H1 (cell line): ENCODE measurements around the gene APOBEC3G. TPM values are rescaled to one million over a fixed set of nuclear protein-coding genes. Genes with fewer than 3 reads are reported as not detected.

Source experiments
- CTCF ChIA-PET: fragments of 300-600 bp; sonication (Branson Sonifier 250); formaldehyde crosslinking; loops from one replicate; lab custom pipeline; 2021; ENCODE audit not compliant: partially characterized antibody; lab: Charles Lee
- POLR2A ChIA-PET: fragments of 300-600 bp; sonication (Branson Sonifier 250); formaldehyde crosslinking; loops from one replicate; lab custom pipeline; 2021; ENCODE audit warnings: inconsistent platforms; ENCODE audit not compliant: partially characterized antibody; lab: Charles Lee
- DNase-seq, 2 experiments: peaks; one replicate each; pipeline versions ENCODE4 v3.0.0 to v3.0.0-alpha.2; 2010 to 2022; ENCODE audit warnings: low spot score in 2 of 2, low read depth in 1 of 2, mixed read lengths in 1 of 2
- FAIRE-seq: peaks from 2 replicates; lab custom pipeline; 2011; peaks lifted over from hg19 to GRCh38; lab: Jason Lieb, UNC
- H2AFZ ChIP-seq: 2 replicates; pipeline ENCODE4 v1.8.1; 2012; ENCODE audit warnings: low read length, inconsistent platforms
- H2AK5ac ChIP-seq: 2 replicates; pipeline ENCODE4 v1.6.1; 2013; ENCODE audit warnings: low read depth, low read length
- H2BK120ac ChIP-seq: replicated peaks from 2 replicates; pipeline ENCODE3; 2013; ENCODE audit warnings: low read depth, low read length, inconsistent platforms
- H2BK12ac ChIP-seq: 2 replicates; pipeline ENCODE4 v1.6.1; 2013; ENCODE audit warnings: low read depth, low read length
- H2BK15ac ChIP-seq: 2 replicates; pipeline ENCODE4 v1.6.1; 2013; ENCODE audit warnings: low read length
- H2BK20ac ChIP-seq: 2 replicates; pipeline ENCODE4 v1.6.1; 2013; ENCODE audit warnings: low read length
- H2BK5ac ChIP-seq: 2 replicates; pipeline ENCODE4 v1.6.1; 2013; ENCODE audit warnings: low read depth, low read length
- H3K14ac ChIP-seq: 2 replicates; pipeline ENCODE4 v1.6.1; 2013; ENCODE audit warnings: inconsistent platforms; ENCODE audit not compliant: insufficient read length
- H3K18ac ChIP-seq: 2 replicates; pipeline ENCODE4 v1.6.1; 2013; ENCODE audit warnings: low read length; ENCODE audit errors: extremely low read depth
- H3K23ac ChIP-seq: 2 replicates; pipeline ENCODE4 v1.6.1; 2013; ENCODE audit warnings: inconsistent platforms; ENCODE audit not compliant: insufficient read length
- H3K23me2 ChIP-seq: 2 replicates; pipeline ENCODE4 v1.6.1; 2013; ENCODE audit warnings: low read depth, low read length
- H3K27ac ChIP-seq: 2 replicates; pipeline ENCODE4 v1.6.1; 2011; ENCODE audit warnings: low read depth, low read length, inconsistent platforms
- H3K27me3 ChIP-seq, 4 experiments: replicated peaks in 1 of 4; 1 replicate in 1 of 4; 2 replicates in 3 of 4; pipeline versions ENCODE4 v1.6.1 to v1.8.1; 2011 to 2013; ENCODE audit warnings: low read length in 3 of 4, mild to moderate bottlenecking in 3 of 4, inconsistent platforms in 2 of 4, mixed read lengths in 2 of 4, moderate library complexity in 1 of 4; ENCODE audit not compliant: control insufficient read depth in 3 of 4, insufficient read depth in 3 of 4; ENCODE audit errors: extremely low read depth in 1 of 4
- H3K36me3 ChIP-seq, 4 experiments: 2 replicates each; pipeline versions ENCODE4 v1.6.1 to v1.8.1; 2011 to 2013; ENCODE audit warnings: mild to moderate bottlenecking in 4 of 4, low read length in 3 of 4, moderate library complexity in 2 of 4, control low read depth in 1 of 4, inconsistent platforms in 1 of 4; ENCODE audit not compliant: insufficient read depth in 4 of 4, control insufficient read depth in 2 of 4
- H3K4ac ChIP-seq: replicated peaks from 2 replicates; pipeline ENCODE3; 2013; ENCODE audit warnings: low read length, low read depth, mixed read lengths, inconsistent platforms; ENCODE audit not compliant: insufficient read length
- H3K4me1 ChIP-seq, 4 experiments: replicated peaks in 1 of 4; 1 replicate in 1 of 4; 2 replicates in 3 of 4; pipeline versions ENCODE4 v1.6.1 to v1.8.1; 2011 to 2013; ENCODE audit warnings: low read length in 3 of 4, inconsistent platforms in 2 of 4, mixed read lengths in 1 of 4; ENCODE audit not compliant: insufficient read depth in 4 of 4, control insufficient read depth in 3 of 4
- H3K4me2 ChIP-seq, 2 experiments: 2 replicates each; pipeline versions ENCODE4 v1.6.1 to v1.8.1; 2011 to 2013; ENCODE audit warnings: low read depth in 2 of 2, low read length in 2 of 2, control low read depth in 1 of 2, inconsistent platforms in 1 of 2, mild to moderate bottlenecking in 1 of 2; ENCODE audit not compliant: insufficient read depth in 1 of 2
- H3K4me3 ChIP-seq, 4 experiments: fragments of 200-600, 300-600 bp in 1 of 4; sonication (generic), shearing (Covaris generic), sonication (Bioruptor Twin) in 1 of 4; 2 replicates each; pipeline versions ENCODE4 v1.5.1 to v1.8.1; 2011 to 2016; ENCODE audit warnings: low read length in 4 of 4, low read depth in 3 of 4, control low read depth in 2 of 4, inconsistent platforms in 2 of 4, mild to moderate bottlenecking in 2 of 4, mixed read lengths in 1 of 4, moderate library complexity in 1 of 4; ENCODE audit not compliant: insufficient read depth in 2 of 4; ENCODE audit errors: extremely low read depth in 1 of 4
- H3K56ac ChIP-seq: replicated peaks from 2 replicates; pipeline ENCODE3; 2013; ENCODE audit warnings: low read depth, mild to moderate bottlenecking, mixed read lengths, low read length, inconsistent platforms; ENCODE audit not compliant: insufficient read length
- H3K79me1 ChIP-seq: 2 replicates; pipeline ENCODE4 v1.6.1; 2013; ENCODE audit warnings: low read depth, low read length, control low read depth
- H3K79me2 ChIP-seq, 2 experiments: 2 replicates each; pipeline versions ENCODE4 v1.6.1 to v1.8.1; 2012 to 2013; ENCODE audit warnings: low read length in 2 of 2, mild to moderate bottlenecking in 2 of 2, inconsistent platforms in 1 of 2; ENCODE audit not compliant: insufficient read depth in 2 of 2, control insufficient read depth in 1 of 2
- H3K9ac ChIP-seq, 4 experiments: replicated peaks in 1 of 4; 1 replicate in 1 of 4; 2 replicates in 3 of 4; pipeline versions ENCODE4 v1.6.1 to v1.8.1; 2011 to 2013; ENCODE audit warnings: low read depth in 3 of 4, low read length in 3 of 4, control low read depth in 2 of 4, mild to moderate bottlenecking in 2 of 4, moderate library complexity in 2 of 4, inconsistent platforms in 1 of 4; ENCODE audit errors: extremely low read depth in 1 of 4
- H3K9me3 ChIP-seq, 2 experiments: 2 replicates each; pipeline versions ENCODE4 v1.6.1 to v1.8.1; 2012 to 2013; ENCODE audit warnings: mild to moderate bottlenecking in 2 of 2, moderate library complexity in 2 of 2, control low read depth in 1 of 2, inconsistent platforms in 1 of 2, low read depth in 1 of 2, low read length in 1 of 2, mixed read lengths in 1 of 2; ENCODE audit not compliant: insufficient read depth in 2 of 2
- H4K20me1 ChIP-seq, 2 experiments: replicated peaks in 1 of 2; 2 replicates each; pipeline versions ENCODE3 to v1.8.1; 2011 to 2013; ENCODE audit warnings: inconsistent platforms in 2 of 2, low read length in 2 of 2, mild to moderate bottlenecking in 1 of 2; ENCODE audit not compliant: insufficient read depth in 2 of 2, control insufficient read depth in 1 of 2
- H4K5ac ChIP-seq: 2 replicates; pipeline ENCODE4 v1.6.1; 2013; ENCODE audit warnings: low read length, low read depth, mixed read lengths, inconsistent platforms; ENCODE audit not compliant: insufficient read length
- H4K8ac ChIP-seq: 2 replicates; pipeline ENCODE4 v1.8.0; 2013; ENCODE audit warnings: mild to moderate bottlenecking, moderate library complexity, low read length, inconsistent platforms; ENCODE audit not compliant: insufficient read depth; ENCODE audit errors: extremely low read depth
- H4K91ac ChIP-seq: replicated peaks from 2 replicates; pipeline ENCODE3; 2013; ENCODE audit warnings: low read length, mixed read lengths, inconsistent platforms; ENCODE audit not compliant: insufficient read length
- ATF2 ChIP-seq: IDR thresholded peaks from 2 replicates; pipeline ENCODE4 v1.6.1; 2012; ENCODE audit warnings: low read length, inconsistent platforms
- GABPA ChIP-seq: IDR thresholded peaks from 2 replicates; pipeline ENCODE4 v1.6.1; 2011; ENCODE audit warnings: mild to moderate bottlenecking, low read length, moderate library complexity, borderline replicate concordance; ENCODE audit not compliant: insufficient read depth
- SP4 ChIP-seq: IDR thresholded peaks from 2 replicates; pipeline ENCODE4 v1.6.1; 2012; ENCODE audit warnings: low read length, inconsistent platforms
- TBP ChIP-seq: IDR thresholded peaks from 2 replicates; pipeline ENCODE4 v1.6.1; 2011; ENCODE audit warnings: low read depth, low read length, improper control_type of control experiment
- WGBS, 2 experiments: shearing (Covaris generic) in 1 of 2; methylation state at CpG; one replicate each; pipeline versions ENCODE4 v1.1.6 to v1.1.7; 2013 to 2015; ENCODE audit warnings: low lambda C conversion rate in 2 of 2, mixed read lengths in 2 of 2, inconsistent platforms in 1 of 2, low coverage in 1 of 2, missing lambda C conversion rate in 1 of 2; ENCODE audit not compliant: insufficient replicate concordance in 2 of 2, insufficient coverage in 1 of 2, insufficient read length in 1 of 2; ENCODE audit errors: extremely low coverage in 1 of 2, missing lambda C conversion rate in 1 of 2; 5-methylcytosine and 5-hydroxymethylcytosine counted together
- polyA plus RNA-seq, 7 experiments: library from polyadenylated mRNA; depleted of rRNA in 3 of 7; stranded (reverse) in 5 of 7; unstranded in 2 of 7; fragments of >200 nt in 5 of 7; fragments of 200-250 nt in 2 of 7; gene quantifications; 1 replicate in 5 of 7; 2 replicates in 1 of 7; 4 replicates in 1 of 7; pipeline versions ENCODE4 v1.2.1 to v1.2.3, GENCODE V29; 2011 to 2013; ENCODE audit warnings: missing spikeins in 2 of 7, mixed read lengths in 2 of 7
- total RNA-seq: library from RNA; stranded (reverse); fragmentation: NEBNext Ultra II Directional; extraction: Animal tissue kit (Norgen Biotek cat#: 25700); gene quantifications from 2 replicates; pipeline ENCODE4 v1.2.1, GENCODE V29; 2021

The APOBEC3G gene
- total and polyA plus RNA-seq, 2 of the 8 experiments (the other 6 are each of a cell fraction or from before 2014, with no cell fraction given): 1.7 to 2.0 TPM

DNA sequence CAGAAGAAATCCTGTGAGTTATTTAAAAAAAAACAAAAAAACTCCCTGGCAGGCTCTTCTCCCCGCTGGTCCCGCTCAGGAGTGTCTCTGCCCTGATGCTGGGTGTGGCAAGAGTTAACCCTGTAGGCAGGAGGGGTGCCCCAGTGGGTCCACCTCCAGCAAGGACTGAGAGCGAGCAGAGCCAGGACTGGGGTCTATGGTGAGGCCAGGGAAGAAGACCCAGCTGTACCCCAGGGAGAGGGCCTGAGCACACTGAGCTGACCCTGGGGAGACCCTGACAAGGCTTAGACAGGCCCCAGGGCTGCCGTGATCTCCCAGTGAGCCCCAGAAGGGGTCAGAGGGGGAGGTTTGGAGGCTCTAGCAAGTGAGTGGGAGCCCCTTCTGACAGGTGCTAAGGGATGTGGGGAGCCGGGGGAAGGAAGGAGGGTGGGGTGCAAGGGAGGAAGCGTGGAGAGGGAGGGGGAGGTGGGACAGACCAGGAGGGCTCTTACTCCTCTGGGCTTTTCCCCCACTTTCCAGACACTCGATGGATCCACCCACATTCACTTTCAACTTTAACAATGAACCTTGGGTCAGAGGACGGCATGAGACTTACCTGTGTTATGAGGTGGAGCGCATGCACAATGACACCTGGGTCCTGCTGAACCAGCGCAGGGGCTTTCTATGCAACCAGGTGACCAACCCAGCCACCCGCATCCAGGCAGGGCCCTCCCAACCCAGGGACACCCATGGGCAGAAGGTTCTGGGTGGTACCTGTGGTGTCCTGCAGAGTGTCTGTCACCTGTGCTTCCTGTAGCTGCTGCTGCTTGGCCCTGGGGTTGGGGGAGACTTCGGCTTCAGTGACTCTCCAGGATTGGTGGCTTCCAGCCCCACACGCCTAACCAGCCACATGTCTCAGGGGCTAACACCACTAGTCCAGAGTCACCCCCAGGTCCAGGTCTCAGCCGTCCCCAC lies 6.4 kb downstream of the APOBEC3G start:
- Histone ChIP-seq H3K9ac (no peak overlapping the region), H3K36me3 (no peaks in the 10 kb centered on the region), H3K4ac (no peak overlapping the region), H3K14ac (no peak overlapping the region), H3K23ac (no peak overlapping the region), H3K23me2 (peaks cover 2% of the 10 kb centered on the region; the same call in 1 of the 2 replicates), H3K9me3 (no peaks in the 10 kb centered on the region), H3K4me1 (peaks cover 0 to 9% (median 6%) of the 10 kb centered on the region in 4 experiments; a peak in 6 of 7 replicates), H2BK120ac (no peak overlapping the region), H3K56ac (no peak overlapping the region), H4K8ac (no peak overlapping the region), H3K4me3 (no peak overlapping the region), H3K27ac (no peak overlapping the region), H3K79me2 (no peaks in the 10 kb centered on the region), H4K20me1 (peaks cover 0 to 2% of the 10 kb centered on the region in 2 experiments), H2BK5ac (no peak overlapping the region), H4K91ac (no peak overlapping the region), H2BK12ac (no peak overlapping the region), H3K4me2 (no peak overlapping the region), H2AFZ (no peak overlapping the region), H3K27me3 (no peaks in the 10 kb centered on the region), H3K79me1 (no peaks in the 10 kb centered on the region), H2BK15ac (peak overlapping the region; percentile 46; the same call in 1 of the 2 replicates), H2AK5ac (no peak overlapping the region), H4K5ac (no peak overlapping the region), H2BK20ac (no peak overlapping the region), H3K18ac (no peak overlapping the region)
- DNase-seq: no peak
- no peak for FAIRE-seq
- ChIA-PET CTCF (no interaction called here), POLR2A (interaction anchor here (0.8 kb wide), 1 partner anchor 229 kb away, joined by 3 read pairs; no protein-coding TSS in a partner anchor)
- 91% methylated on average over 14 of the region's 14 CpGs; no CpG with 5 or more reads in 1 of the 2 experiments for WGBS, 2 experiments
- TF ChIP-seq TBP (no peak), ATF2 (no peak), SP4 (no peak), GABPA (no peak)
